ENCODE measurements around the gene GPC1.

GPC1 gene

DNA sequence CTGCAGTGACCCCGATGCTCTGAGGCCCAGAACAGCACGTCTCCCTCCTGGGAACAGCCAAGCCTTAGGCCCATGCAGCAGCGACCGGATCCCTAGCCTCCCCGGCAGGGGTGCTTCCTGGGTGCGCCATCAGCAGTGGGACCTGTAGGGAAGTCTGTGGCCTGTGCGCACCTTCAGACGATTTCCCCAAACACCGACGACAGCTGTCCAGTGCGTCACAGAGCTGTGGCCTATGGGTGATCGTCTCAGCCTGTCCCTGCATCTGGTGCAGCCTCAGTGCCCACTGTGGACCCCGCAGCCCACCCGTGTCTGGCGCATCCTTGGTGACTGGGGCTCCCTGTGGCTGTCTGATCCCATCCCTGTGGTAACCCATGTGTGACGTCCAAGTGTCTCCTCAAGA lies 9.0 kb downstream of the GPC1 start:
- Histone ChIP-seq H3K4me3 (no peak overlapping the region), H3K27ac (no peak overlapping the region)
- TF ChIP-seq, protein P1, sequence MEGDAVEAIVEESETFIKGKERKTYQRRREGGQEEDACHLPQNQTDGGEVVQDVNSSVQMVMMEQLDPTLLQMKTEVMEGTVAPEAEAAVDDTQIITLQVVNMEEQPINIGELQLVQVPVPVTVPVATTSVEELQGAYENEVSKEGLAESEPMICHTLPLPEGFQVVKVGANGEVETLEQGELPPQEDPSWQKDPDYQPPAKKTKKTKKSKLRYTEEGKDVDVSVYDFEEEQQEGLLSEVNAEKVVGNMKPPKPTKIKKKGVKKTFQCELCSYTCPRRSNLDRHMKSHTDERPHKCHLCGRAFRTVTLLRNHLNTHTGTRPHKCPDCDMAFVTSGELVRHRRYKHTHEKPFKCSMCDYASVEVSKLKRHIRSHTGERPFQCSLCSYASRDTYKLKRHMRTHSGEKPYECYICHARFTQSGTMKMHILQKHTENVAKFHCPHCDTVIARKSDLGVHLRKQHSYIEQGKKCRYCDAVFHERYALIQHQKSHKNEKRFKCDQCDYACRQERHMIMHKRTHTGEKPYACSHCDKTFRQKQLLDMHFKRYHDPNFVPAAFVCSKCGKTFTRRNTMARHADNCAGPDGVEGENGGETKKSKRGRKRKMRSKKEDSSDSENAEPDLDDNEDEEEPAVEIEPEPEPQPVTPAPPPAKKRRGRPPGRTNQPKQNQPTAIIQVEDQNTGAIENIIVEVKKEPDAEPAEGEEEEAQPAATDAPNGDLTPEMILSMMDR (IDR thresholded peaks at IDR 0.05): no peak
- no peak for DNase-seq (ENCODE audit: low spot score)

DNA sequence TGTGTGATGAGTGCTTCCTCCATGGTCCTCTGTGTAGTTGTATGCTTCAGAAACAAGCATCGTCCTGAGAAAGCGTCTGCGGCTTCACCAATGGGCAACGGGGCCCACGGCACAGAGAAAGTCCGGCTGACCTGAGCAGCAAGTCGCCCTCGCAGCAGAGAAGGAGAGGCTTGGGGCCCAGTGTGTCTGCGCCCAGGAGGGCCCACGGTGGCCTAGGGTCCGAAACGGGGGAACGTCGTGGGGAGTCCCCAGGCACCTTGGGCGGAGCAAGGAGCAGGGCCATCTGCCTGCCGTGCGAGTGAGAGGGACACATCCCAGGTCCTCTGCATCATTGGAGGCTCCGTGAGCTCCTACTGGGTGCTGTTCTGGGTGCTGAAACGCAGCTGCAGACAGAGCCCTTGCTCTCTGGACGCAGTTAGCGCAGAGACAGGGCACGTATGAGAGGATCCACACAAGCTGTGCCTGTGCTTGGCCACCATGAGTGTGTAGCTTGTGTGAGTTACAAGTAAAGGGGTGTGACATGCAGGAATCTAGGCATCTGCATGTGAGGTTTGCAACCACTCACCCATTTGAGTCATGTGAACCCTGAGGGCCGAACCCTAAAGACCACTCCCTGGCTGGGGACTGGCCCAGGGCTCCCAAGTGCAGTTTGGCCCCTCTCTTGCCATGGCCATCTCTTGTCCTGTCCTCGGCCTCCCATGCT lies 10.6 kb downstream of the GPC1 start:
- Histone ChIP-seq H3K27ac (no peak overlapping the region), H3K4me3 (no peak overlapping the region)
- no peak for DNase-seq (ENCODE audit: low spot score)
- TF ChIP-seq, protein P1 (IDR thresholded peaks at IDR 0.05): no peak

DNA sequence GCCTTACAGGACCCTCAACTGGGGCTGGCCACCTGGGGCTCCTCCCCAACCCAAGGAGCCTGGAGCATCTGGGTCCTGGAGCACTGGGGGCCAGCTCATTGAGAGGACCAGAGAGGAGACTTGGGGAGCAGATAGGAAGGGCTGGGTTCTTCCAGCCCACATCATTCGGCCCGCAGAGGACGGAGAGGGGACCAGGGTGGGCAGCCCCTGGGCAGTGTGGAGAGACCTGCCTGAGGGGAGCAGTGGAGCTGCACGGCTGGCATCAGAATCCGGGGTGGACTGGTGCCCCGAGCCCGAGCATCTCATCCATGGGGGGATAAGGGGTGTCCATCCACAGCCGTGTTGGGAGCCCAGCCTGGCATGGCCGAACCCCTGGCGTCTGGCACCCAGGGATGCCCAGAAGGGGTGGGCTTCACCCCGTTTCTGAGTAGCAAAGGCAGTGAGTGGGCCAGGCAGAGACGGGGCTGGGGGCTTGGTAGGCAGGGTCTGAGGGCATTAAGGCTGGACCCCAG lies 11.3 kb downstream of the GPC1 start:
- no peak for DNase-seq (ENCODE audit: low spot score)
- Histone ChIP-seq H3K27ac (no peak overlapping the region), H3K4me3 (no peak overlapping the region)
- TF ChIP-seq, protein P1 (IDR thresholded peaks at IDR 0.05): no peak

DNA sequence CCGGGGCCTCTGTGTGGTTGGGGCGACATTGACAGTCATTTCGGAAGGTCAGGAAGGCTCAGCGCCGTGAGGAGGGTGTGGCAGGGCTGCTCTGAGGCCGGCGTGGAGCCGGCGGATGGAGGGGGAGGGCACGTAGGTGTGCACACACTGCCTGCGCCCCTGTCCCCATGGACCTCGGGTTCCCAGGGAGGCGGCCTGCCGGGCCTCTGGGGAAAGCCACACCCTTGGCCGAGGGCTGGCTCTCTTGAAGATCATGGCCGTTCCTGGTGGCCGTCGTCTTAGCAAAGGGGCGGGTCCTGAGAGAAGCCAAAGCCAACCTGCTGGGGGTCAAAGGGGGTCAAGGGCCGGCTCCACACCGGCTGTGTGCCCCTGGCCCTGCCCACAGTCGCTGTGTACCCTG lies 11.9 kb downstream of the GPC1 start:
- TF ChIP-seq, protein P1 (IDR thresholded peaks at IDR 0.05): no peak
- Histone ChIP-seq H3K27ac (no peak overlapping the region), H3K4me3 (no peak overlapping the region)
- no peak for DNase-seq (ENCODE audit: low spot score)

DNA sequence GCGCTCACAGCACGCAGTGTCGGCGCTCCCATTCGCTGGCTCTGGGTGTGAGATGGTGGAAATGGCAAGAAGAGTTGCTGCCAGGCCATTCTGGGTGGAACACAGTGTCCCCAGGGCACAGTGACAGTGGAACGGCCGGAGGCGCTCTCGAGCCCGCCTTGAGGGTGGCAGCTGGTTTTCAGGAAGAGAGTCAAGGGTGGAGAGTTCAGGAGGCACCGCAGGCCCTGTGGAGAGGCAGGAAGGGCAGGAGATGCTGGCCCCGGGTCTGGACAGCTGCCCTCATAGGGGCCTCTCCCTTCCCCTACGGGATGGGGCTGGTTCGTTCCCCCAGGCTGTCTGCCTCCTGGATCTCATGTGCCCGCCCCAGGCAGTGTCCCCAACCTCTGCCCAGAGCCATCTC lies 12.5 kb downstream of the GPC1 start:
- H3K27ac ChIP-seq: no peak overlapping the region
- TF ChIP-seq, protein P1 (IDR thresholded peaks at IDR 0.05): no peak
- DNase-seq (ENCODE audit: low spot score): no peak

DNA sequence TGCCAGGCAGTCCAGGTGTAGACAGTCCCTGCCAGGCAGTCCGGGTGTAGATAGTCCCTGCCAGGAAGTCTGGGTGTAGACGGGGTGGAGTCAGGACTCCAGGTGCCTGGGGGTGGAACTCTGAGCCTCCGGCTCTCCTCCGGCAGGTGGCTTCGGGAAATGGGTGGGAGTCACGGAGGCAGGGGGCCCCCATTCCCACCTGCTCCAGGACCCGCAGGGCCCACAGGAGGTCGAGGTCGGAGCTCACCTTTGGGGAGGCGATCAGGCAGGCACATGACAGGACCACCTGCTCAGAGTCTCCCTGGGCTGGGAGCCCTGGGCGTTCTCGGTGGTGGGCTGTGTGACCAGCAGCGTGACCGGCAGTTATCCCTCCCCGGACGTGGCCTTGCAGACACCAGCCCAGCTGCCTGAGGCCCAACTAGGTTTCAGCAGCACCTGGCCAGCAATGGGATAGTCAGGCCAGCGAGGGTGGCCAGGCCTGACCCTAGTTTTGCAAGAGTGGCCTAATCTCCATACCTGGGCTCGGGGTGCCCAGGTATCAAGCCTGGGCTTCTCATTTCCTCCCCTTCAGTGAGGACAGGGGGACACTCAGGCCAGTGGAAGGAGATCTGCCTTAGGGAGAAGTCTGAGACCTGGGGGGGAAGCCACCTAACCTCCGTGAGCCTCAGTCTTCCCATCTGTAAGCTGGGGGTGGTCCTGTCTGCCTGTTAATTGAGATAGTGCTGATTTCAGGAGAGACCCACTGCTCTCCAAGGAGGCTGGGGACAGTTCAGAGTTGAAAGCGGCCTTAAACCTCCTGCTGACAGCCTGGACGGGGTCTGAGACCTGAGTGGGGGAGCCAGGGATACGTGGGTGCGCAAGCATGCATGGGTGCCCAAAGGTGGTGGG lies 13.2 kb downstream of the GPC1 start:
- TF ChIP-seq, protein P1 (IDR thresholded peaks at IDR 0.05): no peak
- no peak overlapping the region for H3K4me3 ChIP-seq
- DNase-seq (ENCODE audit: low spot score): no peak
- H3K27ac ChIP-seq: no peak overlapping the region

More for the DNA sequence above, 12.5 kb downstream of the GPC1 start:
- H3K4me3 ChIP-seq: no peak overlapping the region

Data from coronary artery (tissue), 2 donors.